NCI-H2029 treated with DMSO at 0.1 percent for 48 hours (cell line): ENCODE results near the gene MED12L.
A peak's percentile ranks its signal among the peaks of the same experiment; 100 is the strongest.
"Not testable (repeated sequence)": the region's sequence is repeated elsewhere in the genome, so short reads cannot be mapped to it uniquely, and the experiment has no call there.

Source experiments
- DNase-seq: peaks from one replicate; lab custom pipeline; 2025; lab: John Stamatoyannopoulos, UW

The MED12L gene

GRCh38 chr3:151085227-151085888 lies at the start of gene MED12L:
Gene MED12L (plus strand): TSS chr3:151085664. CDS start chr3:151086927, 1,263 bp downstream.
- no peak for DNase-seq

- no peak for DNase-seq
Measured at GRCh38 chr3:151037746-151038477, 47.6 kb upstream of the MED12L start.

- DNase-seq, result no peak
Measured at GRCh38 chr3:151044706-151045105, 40.8 kb upstream of the MED12L start.

- no peak for DNase-seq
Measured at GRCh38 chr3:151047636-151048035, 37.8 kb upstream of the MED12L start.

- no peak for DNase-seq
Measured at GRCh38 chr3:151051533-151051932, 33.9 kb upstream of the MED12L start.

- no peak for DNase-seq
Measured at GRCh38 chr3:151052346-151052745, 33.1 kb upstream of the MED12L start.

GRCh38 chr3:151052756-151053155 lies 32.7 kb upstream of the MED12L start:
- DNase-seq, result no peak

- no peak for DNase-seq
Measured at GRCh38 chr3:151058740-151059139, 26.7 kb upstream of the MED12L start.

GRCh38 chr3:151062611-151063010 lies 22.9 kb upstream of the MED12L start:
- no peak for DNase-seq

GRCh38 chr3:151067158-151067557 lies 18.3 kb upstream of the MED12L start:
- DNase-seq, result no peak

GRCh38 chr3:151072842-151073241 lies 12.6 kb upstream of the MED12L start:
- DNase-seq, result not testable (repeated sequence)

- DNase-seq, result no peak
Measured at GRCh38 chr3:151074256-151074655, 11.2 kb upstream of the MED12L start.

- no peak for DNase-seq
Measured at GRCh38 chr3:151075869-151076562, 9.4 kb upstream of the MED12L start.

- no peak for DNase-seq
Measured at GRCh38 chr3:151076626-151077025, 8.8 kb upstream of the MED12L start.

- DNase-seq, result not testable (repeated sequence)
Measured at GRCh38 chr3:151081082-151081481, 4.4 kb upstream of the MED12L start.

GRCh38 chr3:151082880-151083838 lies 2.3 kb upstream of the MED12L start:
- no peak for DNase-seq

- no peak for DNase-seq
Measured at GRCh38 chr3:151084893-151085226, 604 bp upstream of the MED12L start.

GRCh38 chr3:151085889-151086483 lies 522 bp downstream of the MED12L start:
- no peak for DNase-seq

- peak; percentile 24 for DNase-seq
Measured at GRCh38 chr3:151086484-151087456, 1.3 kb downstream of the MED12L start.

- DNase-seq, result no peak
Measured at GRCh38 chr3:151087648-151088047, 2.2 kb downstream of the MED12L start.
